ENCODE results near the gene MREG.

MREG gene

DNA sequence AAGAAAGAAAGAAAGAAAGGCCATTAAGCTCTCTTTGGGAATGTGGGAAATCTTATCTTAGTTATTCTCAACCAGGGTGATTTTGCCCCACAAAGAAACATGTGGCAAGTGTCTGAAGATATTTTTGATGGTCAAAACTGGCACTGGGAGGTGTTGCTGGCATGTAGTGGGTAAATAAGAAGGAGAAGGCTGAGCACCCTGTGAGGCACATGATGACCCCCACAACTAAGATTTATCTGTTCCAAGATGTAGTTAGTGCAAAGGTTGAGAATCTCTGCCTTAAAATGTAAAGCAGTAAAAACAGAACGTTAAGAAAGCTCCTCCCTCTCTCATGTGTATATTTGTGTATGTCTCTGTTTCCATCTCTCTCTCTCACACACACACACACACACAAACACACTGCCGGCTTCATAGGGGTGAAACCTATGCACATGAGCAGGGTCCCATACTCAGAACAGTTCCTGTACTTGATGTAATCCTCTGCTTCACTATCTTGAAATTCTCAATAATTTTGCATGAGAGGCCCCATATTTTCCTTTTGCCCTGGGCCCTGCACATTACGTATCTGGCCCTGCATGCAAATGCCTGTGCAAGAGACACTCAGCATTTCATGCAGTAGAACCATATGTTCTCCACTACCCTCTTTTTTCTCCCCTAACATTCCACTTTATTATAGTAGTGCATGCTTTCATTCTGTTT is 94.3 kb downstream of the MREG start:
- DNase-seq (ENCODE audit: low spot score): no peak

DNA sequence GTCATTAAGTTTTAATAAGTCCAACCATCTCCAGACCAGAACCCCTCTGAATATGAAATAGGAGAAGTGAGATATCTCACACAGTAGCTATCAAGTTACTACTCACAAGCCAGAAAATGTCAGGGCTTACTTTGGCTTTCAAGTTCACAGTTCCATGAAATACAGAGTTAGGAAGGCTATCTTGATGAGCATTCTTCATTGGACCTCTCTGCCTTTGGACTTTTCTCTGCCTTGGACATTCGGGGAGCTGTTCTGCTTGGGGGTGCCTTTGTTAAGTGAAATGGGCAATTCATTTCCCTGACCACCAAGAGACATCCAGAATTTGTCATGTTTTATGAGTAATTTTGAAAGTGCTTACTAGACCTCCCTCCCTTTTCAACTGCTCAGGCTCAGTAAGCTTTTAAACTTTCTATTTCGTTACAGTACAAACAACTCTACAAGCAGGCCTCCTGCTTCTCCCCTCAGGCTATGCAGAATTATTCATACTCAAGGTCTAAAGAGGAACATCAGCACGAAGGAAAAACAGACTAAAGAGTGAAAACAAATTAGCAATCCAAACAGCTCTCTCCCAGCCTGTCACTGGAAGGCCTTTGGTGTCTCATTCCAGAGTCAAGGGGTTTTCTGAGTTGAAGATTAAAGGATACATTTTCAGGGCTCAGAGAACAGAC is 95.3 kb downstream of the MREG start:
- no peak for DNase-seq (ENCODE audit: low spot score)

GRCh38 chr2:215915441-215915840 is 97.9 kb downstream of the MREG start:
- no peak for DNase-seq (ENCODE audit: low spot score)

GRCh38 chr2:215914777-215915165 is 98.6 kb downstream of the MREG start:
- no peak for DNase-seq (ENCODE audit: low spot score)

DNA sequence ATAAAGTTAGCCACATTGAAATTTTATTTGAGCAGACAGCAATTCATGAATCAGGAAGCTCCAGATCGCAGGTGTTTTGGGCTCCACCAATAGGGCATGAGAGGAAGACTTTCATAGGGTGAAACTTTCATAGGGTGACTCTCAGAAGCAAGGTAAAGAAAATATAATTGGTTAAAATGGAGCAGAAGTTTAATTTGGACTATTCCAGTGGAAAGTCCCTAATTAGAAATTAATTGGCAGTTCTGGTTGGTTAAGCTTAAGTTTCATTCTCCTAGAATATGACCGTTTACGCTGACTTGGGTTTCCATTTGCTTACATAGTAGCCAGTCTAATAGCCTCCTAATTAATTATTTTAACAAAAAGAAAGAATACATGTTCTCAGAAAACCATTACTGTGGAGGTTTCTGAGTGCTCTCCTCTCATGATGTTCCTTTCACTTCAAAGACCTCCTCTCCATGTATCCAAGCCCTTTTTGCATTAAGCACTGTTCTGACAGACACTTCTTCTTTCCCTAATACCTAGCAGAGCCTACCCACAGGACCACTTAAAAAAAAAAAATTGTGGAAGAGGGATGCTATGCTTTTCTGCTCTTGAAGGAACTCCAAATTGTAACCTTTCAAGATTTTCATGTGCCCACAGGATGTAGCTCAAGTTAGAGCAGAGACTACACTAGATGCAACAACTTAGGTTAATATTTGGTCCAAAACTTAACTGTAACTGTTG is 99.1 kb downstream of the MREG start:
- DNase-seq (ENCODE audit: low spot score): no peak

GRCh38 chr2:215912299-215912842 is 101.0 kb downstream of the MREG start:
- no peak for DNase-seq (ENCODE audit: low spot score)

DNA sequence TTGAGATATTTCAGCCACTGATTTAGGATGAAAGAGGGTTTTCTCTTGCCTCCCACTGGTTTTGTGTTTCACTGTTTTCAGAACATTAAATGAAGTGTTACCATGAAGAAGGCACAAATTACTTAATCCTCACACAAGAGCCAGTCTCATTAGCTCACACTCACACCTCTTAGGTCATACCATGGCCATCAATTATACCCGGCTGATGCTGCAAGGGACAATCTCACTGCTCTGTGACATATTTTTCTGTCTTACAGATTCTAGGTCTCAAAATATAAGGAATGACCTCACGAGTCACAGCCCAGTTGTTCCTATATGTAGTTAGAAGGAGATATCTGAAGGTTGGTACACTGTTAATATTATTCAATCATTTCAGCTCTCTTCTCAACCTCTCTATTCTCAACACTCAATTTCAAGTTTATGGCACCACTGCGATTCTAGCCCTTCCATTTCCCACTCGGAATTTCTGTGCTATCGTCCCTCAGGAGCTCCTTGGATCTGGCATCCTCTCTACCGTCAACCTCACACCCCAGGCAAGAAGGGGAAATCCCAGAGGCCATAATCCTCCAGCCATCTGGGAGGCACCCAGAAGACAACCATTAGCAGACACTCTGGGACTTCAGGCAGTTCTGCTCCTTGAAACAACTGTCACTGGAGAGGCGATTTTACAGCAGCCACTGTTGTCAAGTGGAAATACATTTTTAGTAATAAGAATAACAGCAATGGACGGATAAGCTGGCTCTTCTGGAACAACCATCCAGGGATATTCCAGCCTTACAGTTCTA is 101.9 kb downstream of the MREG start:
- no peak for DNase-seq (ENCODE audit: low spot score)

DNA sequence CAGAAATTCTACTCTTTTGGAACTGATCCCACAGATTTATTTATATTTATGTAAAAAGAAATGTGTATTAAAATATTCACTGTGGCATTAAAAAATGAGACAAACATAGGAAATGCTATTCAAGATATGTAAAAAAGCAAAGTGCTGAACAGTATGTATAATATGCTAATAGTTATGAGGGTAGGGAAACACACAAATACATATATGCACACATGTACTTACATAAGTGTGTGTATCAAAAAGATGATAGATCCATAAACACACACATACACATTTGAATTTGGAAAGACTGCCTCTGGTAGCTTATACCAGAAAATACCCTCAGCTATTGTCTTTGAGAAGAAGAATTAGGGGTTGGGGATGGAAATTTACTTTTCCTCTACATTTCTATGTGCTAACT is 103.2 kb downstream of the MREG start:
- DNase-seq (ENCODE audit: low spot score): no peak

DNA sequence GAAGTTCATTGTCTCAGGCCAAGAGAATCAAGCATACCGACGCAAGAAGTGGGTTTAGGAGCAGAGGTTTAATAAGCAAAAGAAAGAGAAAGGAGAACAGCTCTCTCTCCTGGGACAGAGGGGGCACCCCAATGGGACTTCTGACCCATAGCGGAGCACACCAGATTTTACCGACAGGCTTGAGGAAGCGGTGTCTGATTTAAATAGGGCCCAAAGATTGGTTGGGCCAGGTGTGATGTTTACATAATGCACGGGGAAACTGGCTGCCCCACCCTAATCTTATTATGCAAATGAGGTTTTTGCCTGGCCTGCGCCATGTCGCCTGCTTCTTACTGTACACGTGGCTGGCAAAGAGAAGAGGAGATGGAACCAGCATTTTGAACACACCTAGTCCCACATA is 106.2 kb downstream of the MREG start:
- DNase-seq (ENCODE audit: low spot score): no peak

DNA sequence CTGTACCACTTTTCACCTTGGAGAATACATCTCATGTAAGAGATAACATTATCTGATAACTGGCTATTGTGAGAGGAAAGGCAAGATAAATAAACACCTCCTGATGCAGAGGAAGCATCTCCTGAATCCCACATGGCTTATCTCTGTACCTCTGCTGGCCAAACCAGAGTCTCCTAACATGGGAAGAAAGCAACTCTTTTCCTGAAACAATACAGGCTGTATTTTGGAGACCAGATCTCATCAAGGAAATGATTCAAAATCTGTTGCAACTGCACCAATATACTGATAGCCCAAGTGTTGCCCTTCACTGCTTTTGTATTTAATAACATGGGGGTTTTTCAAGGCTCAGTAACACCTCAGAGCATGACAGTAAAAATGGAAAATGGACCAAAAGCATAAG is 106.9 kb downstream of the MREG start:
- DNase-seq (ENCODE audit: low spot score): no peak

DNA sequence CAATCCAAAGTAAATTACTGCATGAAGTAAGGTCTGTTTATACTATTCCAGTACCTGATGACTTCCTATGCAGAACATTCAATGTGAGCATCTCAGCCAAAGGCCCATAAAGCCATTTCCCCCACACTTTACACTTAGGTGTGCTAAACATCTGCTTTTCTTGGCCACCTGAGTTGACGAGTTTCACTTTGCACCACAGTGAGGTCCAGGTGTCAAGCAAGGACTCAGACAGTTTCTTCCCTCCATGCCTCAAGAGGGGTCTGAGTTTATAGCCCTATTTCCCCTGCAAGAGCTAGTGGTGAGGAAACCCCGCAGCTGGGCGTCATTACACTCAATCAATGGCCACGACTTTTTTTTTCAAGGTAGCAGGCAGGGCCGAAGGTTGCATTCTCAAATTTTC is 107.7 kb downstream of the MREG start:
- no peak for DNase-seq (ENCODE audit: low spot score)

DNA sequence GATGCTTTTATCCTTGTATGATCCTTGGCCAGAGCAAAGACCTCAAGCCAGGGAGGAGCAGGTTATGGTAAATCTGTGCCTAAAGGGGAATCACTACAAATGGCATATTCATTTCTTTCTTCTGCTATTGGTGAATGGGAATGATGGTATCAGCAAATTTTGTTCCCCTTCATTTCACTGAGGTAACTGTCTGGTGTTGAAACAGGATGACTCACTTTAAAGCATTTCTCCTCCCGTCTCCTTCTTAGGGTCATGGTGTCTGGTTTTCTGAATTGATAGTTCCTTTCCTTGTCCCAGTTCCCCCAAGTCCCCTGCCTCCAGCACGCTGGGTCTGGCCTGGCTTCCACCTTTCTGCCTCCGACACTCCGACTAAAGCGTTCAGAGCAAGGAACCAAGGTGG is 109.2 kb downstream of the MREG start:
- DNase-seq (ENCODE audit: low spot score): no peak

DNA sequence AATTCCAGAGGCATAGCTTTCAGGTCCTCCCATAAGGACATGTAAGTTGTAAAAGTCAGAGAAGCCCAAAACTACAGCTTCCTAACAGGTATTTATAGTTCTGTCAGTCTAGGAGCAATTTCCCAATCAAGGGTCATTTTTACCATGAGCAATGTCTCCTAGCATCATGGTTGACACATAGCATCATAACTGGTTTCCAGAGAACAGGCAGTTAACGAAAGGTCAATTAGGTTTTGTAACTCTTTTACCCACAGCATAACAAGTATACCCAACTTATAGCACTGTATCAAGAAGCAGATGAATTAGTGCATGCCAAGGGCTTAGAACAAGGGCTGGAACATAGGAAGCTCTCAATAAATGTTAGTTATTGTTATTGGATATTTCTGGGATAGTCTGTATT is 110.1 kb downstream of the MREG start:
- DNase-seq (ENCODE audit: low spot score): no peak

GRCh38 chr2:215901796-215902195 is 111.6 kb downstream of the MREG start:
- DNase-seq (ENCODE audit: low spot score): no peak

DNA sequence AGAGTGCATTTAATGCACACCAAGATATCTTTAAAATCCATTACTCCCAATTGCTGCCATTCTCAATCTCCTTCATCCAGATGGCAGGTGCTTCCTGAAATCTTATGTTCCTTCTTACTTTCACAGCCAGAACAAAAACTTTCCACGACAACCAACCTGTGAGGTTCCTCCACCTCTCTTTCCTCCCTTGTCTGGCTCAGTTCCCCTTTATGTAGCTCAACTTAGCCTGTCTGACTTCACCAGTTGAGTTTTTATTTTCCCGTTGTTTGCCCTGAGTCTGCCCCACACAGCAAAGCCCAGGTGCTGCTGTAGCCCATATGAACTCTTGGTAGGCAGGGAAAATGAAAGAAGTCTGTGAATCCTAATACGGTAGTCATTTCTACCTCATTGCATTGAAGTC is 112.5 kb downstream of the MREG start:
- no peak for DNase-seq (ENCODE audit: low spot score)

GRCh38 chr2:215900203-215900611 is 113.1 kb downstream of the MREG start:
- DNase-seq (ENCODE audit: low spot score): no peak

DNA sequence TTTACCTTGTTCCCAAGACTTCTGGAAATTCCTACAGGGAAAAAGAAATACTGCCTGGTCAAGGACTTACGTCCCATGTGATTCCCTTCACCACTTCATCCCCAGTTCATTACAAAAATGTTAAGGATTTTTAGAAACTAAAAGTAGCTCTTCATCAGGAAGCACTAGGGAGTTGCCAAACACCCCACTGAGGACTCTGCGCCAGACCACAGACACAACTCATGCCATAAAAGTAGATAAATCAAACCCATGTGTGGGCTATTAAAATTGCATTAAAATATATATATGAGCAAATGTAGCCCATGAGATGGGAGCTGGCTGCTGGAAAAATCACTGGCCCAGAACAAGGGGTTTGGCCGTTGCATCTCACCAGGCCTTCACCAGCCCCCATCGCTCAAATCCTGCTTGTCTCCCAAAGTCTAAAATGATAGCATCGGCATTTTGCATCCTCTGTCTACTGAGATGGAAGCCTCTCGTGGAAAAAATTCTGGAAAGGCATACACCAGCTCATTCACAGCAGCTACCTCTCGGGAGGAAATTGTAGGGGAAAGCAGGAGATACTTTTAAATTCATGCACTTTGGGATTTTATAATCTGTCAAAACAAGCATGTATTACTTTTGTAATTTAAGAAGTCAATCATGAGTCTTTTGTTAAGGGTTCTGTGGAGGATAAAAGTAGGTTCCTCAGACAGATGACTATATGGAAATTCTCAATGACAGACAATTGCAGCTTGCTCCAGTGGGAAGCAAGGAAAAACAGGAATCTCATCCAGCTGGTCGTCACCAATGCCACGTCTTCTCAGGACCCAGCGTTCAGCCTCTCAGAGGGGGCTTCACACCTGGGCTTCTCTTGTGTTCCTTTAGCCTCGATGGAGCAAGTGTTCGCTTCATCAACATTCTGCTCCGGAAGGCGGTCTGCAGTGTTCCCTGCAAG is 113.9 kb downstream of the MREG start:
- no peak for DNase-seq (ENCODE audit: low spot score)

- no peak for DNase-seq (ENCODE audit: low spot score)
Observed at GRCh38 chr2:215898363-215898762, 115.0 kb downstream of the MREG start.

DNA sequence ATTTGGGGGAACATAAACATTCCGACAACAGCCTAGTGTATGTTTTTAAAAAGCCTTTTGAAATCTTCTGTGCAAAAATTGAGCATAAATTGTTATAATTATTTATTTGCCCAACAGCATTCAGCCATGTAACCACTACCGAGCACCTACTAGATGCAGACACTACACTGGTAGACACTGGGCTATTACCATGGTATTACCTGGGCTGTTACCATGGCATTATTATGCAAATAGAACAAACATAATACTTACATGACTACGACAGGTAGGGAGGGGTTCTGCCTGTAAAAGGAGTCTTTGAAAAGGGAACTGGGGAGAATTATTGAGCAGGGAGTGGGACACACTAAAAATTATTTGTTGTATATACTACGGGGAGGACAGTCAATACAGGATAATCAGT is 116.4 kb downstream of the MREG start:
- DNase-seq (ENCODE audit: low spot score): no peak

GRCh38 chr2:215895330-215895729 is 118.0 kb downstream of the MREG start:
- DNase-seq (ENCODE audit: low spot score): no peak
